SK-N-SH (cell line): ENCODE data around the gene RASSF8. TPM values are rescaled to one million over a fixed set of nuclear protein-coding genes. Genes with fewer than 3 reads are reported as not detected.

ENCODE experiments used
- CTCF ChIA-PET: fragments of 300-600, 350-600 bp; formaldehyde crosslinking; extraction: SDS; loops from one replicate; lab custom pipeline; 2021; lab: Yijun Ruan, JAX
- POLR2A ChIA-PET: fragments of 350-600 bp; sonication (Branson Sonifier 250); formaldehyde crosslinking; extraction: SDS; loops from one replicate; lab custom pipeline; 2020; ENCODE audit warnings: antibody characterized with exemption, inconsistent platforms; lab: Yijun Ruan, JAX
- DNase-seq: peaks from one replicate; pipeline ENCODE4 v3.0.0; 2012
- H2AFZ ChIP-seq: fragments of 200-600 bp; sonication (generic); 2 replicates; pipeline ENCODE4 v1.8.1; 2016; ENCODE audit warnings: antibody characterized with exemption, mild to moderate bottlenecking, low read depth
- H3F3A ChIP-seq: fragments of 200-600 bp; sonication (generic); replicated peaks from 2 replicates; pipeline ENCODE3; 2016; ENCODE audit warnings: antibody characterized with exemption, mild to moderate bottlenecking; ENCODE audit not compliant: insufficient read depth
- H3K27ac ChIP-seq, 2 experiments: fragments of 200-500 bp in 1 of 2; fragments of 200-600 bp in 1 of 2; sonication (Bioruptor generic) in 1 of 2; sonication (generic), shearing (Covaris generic) in 1 of 2; 2 replicates each; pipeline versions ENCODE4 v1.5.1 to v1.6.1; 2014 to 2016; ENCODE audit warnings: low read depth in 2 of 2, inconsistent platforms in 1 of 2, low read length in 1 of 2, mild to moderate bottlenecking in 1 of 2, mixed read lengths in 1 of 2
- H3K27me3 ChIP-seq: fragments of 200-600 bp; sonication (generic), shearing (Covaris generic); 2 replicates; pipeline ENCODE4 v1.6.1; 2016; ENCODE audit warnings: mixed run types; ENCODE audit not compliant: insufficient read depth
- H3K36me3 ChIP-seq, 2 experiments: fragments of 200-500 bp in 1 of 2; fragments of 200-600 bp in 1 of 2; sonication (Bioruptor generic) in 1 of 2; sonication (generic) in 1 of 2; replicated peaks in 1 of 2; 2 replicates each; pipeline versions ENCODE3 to v1.5.1; 2014 to 2016; ENCODE audit warnings: low read length in 1 of 2, mild to moderate bottlenecking in 1 of 2; ENCODE audit not compliant: insufficient read depth in 2 of 2, control insufficient read depth in 1 of 2
- H3K4me1 ChIP-seq, 2 experiments: fragments of 200-500 bp in 1 of 2; fragments of 200-600 bp in 1 of 2; sonication (Bioruptor generic) in 1 of 2; sonication (generic), shearing (Covaris generic) in 1 of 2; 2 replicates each; pipeline versions ENCODE4 v1.5.1 to v1.6.1; 2014 to 2016; ENCODE audit warnings: low read depth in 1 of 2, low read length in 1 of 2, mixed run types in 1 of 2; ENCODE audit not compliant: insufficient read depth in 2 of 2, control insufficient read depth in 1 of 2
- H3K4me2 ChIP-seq: fragments of 200-600 bp; sonication (generic), shearing (Covaris generic); 2 replicates; pipeline ENCODE4 v1.6.1; 2017; ENCODE audit warnings: mixed run types
- H3K4me3 ChIP-seq, 2 experiments: fragments of 200-500 bp in 1 of 2; fragments of 200-600 bp in 1 of 2; sonication (Bioruptor generic) in 1 of 2; sonication (generic), shearing (Covaris generic) in 1 of 2; 2 replicates each; pipeline versions ENCODE4 v1.5.1 to v1.8.1; 2014 to 2016; ENCODE audit warnings: low read depth in 2 of 2, inconsistent platforms in 1 of 2, low read length in 1 of 2, mild to moderate bottlenecking in 1 of 2, mixed read lengths in 1 of 2, moderate library complexity in 1 of 2
- H3K79me2 ChIP-seq: fragments of 200-600 bp; sonication (generic); 2 replicates; pipeline ENCODE4 v1.8.1; 2017; ENCODE audit warnings: mild to moderate bottlenecking; ENCODE audit not compliant: insufficient read depth
- H3K9ac ChIP-seq: fragments of 200-600 bp; sonication (generic); 2 replicates; pipeline ENCODE4 v1.6.1; 2017; ENCODE audit warnings: mixed run types
- H3K9me2 ChIP-seq: fragments of 200-600 bp; sonication (generic); 2 replicates; pipeline ENCODE4 v1.6.1; 2017; ENCODE audit warnings: mixed run types
- H3K9me3 ChIP-seq: fragments of 200-600 bp; sonication (generic); 2 replicates; pipeline ENCODE4 v1.6.1; 2017; ENCODE audit warnings: mixed run types, mild to moderate bottlenecking, moderate library complexity
- H4K20me1 ChIP-seq: fragments of 200-600 bp; sonication (generic); 2 replicates; pipeline ENCODE4 v1.6.1; 2017; ENCODE audit warnings: mild to moderate bottlenecking, mixed run types; ENCODE audit not compliant: insufficient read depth
- EP300 ChIP-seq, 2 experiments: IDR thresholded peaks; 2 replicates each; pipeline versions ENCODE4 v1.4.0 to v1.6.1; 2012; ENCODE audit warnings: borderline replicate concordance in 1 of 2, low read depth in 1 of 2, low read length in 1 of 2
- FOXJ3 ChIP-seq: sonication (generic); formaldehyde crosslinking; IDR thresholded peaks from 2 replicates; pipeline ENCODE4 v1.5.1; 2020; ENCODE audit warnings: mild to moderate bottlenecking, missing genetic modification reagents
- FOXM1 ChIP-seq: IDR thresholded peaks from 2 replicates; pipeline ENCODE4 v1.4.0; 2012; ENCODE audit warnings: low read depth, mild to moderate bottlenecking
- GATA2 ChIP-seq: sonication (generic); formaldehyde crosslinking; IDR thresholded peaks from 2 replicates; pipeline ENCODE4 v1.5.0; 2020; ENCODE audit warnings: mild to moderate bottlenecking, missing genetic modification reagents
- IRF3 ChIP-seq: fragments of 150-350 bp; IDR thresholded peaks from 2 replicates; pipeline ENCODE4 v1.6.1; 2016; ENCODE audit warnings: mild to moderate bottlenecking, low read depth, low read length
- JUND ChIP-seq: IDR thresholded peaks from 2 replicates; pipeline ENCODE4 v1.4.0; 2012
- MEF2A ChIP-seq: IDR thresholded peaks from 2 replicates; pipeline ENCODE4 v1.4.0; 2012; ENCODE audit warnings: low read depth, borderline replicate concordance
- MXI1 ChIP-seq: IDR thresholded peaks from 2 replicates; pipeline ENCODE4 v1.6.1; 2012; ENCODE audit warnings: mild to moderate bottlenecking, low read depth, low read length, improper control_type of control experiment
- NRF1 ChIP-seq: IDR thresholded peaks from 2 replicates; pipeline ENCODE4 v1.6.1; 2012; ENCODE audit warnings: low read depth, mild to moderate bottlenecking, low read length
- POLR2AphosphoS5 ChIP-seq: IDR thresholded peaks from 2 replicates; pipeline ENCODE4 v1.6.1; 2012; ENCODE audit warnings: low read depth, low read length
- REST ChIP-seq: IDR thresholded peaks from 2 replicates; pipeline ENCODE4 v1.6.1; 2012; ENCODE audit warnings: mild to moderate bottlenecking, low read depth, low read length, moderate library complexity
- RFX5 ChIP-seq: IDR thresholded peaks from 2 replicates; pipeline ENCODE4 v1.6.1; 2012; ENCODE audit warnings: mild to moderate bottlenecking, improper control_type of control experiment, low read length
- RXRA ChIP-seq: IDR thresholded peaks from 2 replicates; pipeline ENCODE4 v1.4.0; 2012; ENCODE audit warnings: low read depth, mild to moderate bottlenecking, borderline replicate concordance
- SMC3 ChIP-seq: IDR thresholded peaks from 2 replicates; pipeline ENCODE4 v1.6.1; 2012; ENCODE audit warnings: low read depth, low read length, improper control_type of control experiment
- USF1 ChIP-seq: IDR thresholded peaks from 2 replicates; pipeline ENCODE4 v1.4.0; 2012; ENCODE audit warnings: low read depth, borderline replicate concordance
- ZBTB33 ChIP-seq: IDR thresholded peaks from 2 replicates; pipeline ENCODE4 v1.4.0; 2012; ENCODE audit warnings: low read depth, borderline replicate concordance
- WGBS: methylation state at CpG from one replicate; pipeline ENCODE4 v1.1.6; 2017; ENCODE audit warnings: low lambda C conversion rate; 5-methylcytosine and 5-hydroxymethylcytosine counted together
- polyA plus RNA-seq, 3 experiments: library from polyadenylated mRNA; depleted of rRNA; stranded (reverse); fragments of >200 nt; gene quantifications; 2 replicates each; pipeline ENCODE4 v1.2.3, GENCODE V29; 2012

Gene RASSF8
- polyA plus RNA-seq, 1 of the 3 experiments (the other 2 are of a cell fraction) = 15.3 TPM

GRCh38 chr12:25997201-25997963 lies 38.9 kb downstream of the RASSF8 start (continued):
- no peak for TF ChIP-seq REST

- H3K9me2 ChIP-seq = no peaks in the 10 kb centered on the region
- H3K27ac ChIP-seq = no peak overlapping the region
- peaks cover 4% of the 10 kb centered on the region; the same call in 1 of the 2 replicates for H4K20me1 ChIP-seq
- ChIA-PET POLR2A (no interaction called here), CTCF (interaction anchor here (2.4 kb wide), 1 partner anchor 13 kb away, joined by 6 read pairs; no protein-coding TSS in a partner anchor)
- H3K9me3 ChIP-seq = peaks cover 10% of the 10 kb centered on the region
- H3K4me1 ChIP-seq = peaks cover 0 to 25% of the 10 kb centered on the region in 2 experiments; a peak in 3 of 4 replicates
- no peaks in the 10 kb centered on the region for H3K27me3 ChIP-seq
- TF ChIP-seq POLR2AphosphoS5 = no peak
- no peak for TF ChIP-seq SMC3
- TF ChIP-seq JUND = no peak
- no peak for TF ChIP-seq ZBTB33
- TF ChIP-seq FOXJ3 = no peak
- no peak for TF ChIP-seq GATA2 (CRISPR knock-in tag)
- no peak for TF ChIP-seq IRF3
- no peak for TF ChIP-seq REST
- TF ChIP-seq NRF1 = no peak
- no peak for TF ChIP-seq MEF2A
- TF ChIP-seq RXRA = no peak
- no peak for TF ChIP-seq MXI1
- TF ChIP-seq RFX5 = no peak
- no peak for TF ChIP-seq FOXM1
- TF ChIP-seq USF1 = no peak
- TF ChIP-seq EP300 (IDR thresholded peaks at IDR 0.05; ENCODE audit: borderline replicate concordance in 1 of 2, low read depth in 1 of 2, low read length in 1 of 2) = no peak
- 98% methylated on average over 4 of the region's 4 CpGs for WGBS
- no peak for DNase-seq
- H3K4me3 ChIP-seq = no peak overlapping the region
- H3K9ac ChIP-seq = no peak overlapping the region
- H2AFZ ChIP-seq = no peak overlapping the region
- H3F3A ChIP-seq = peaks cover 30% of the 10 kb centered on the region
- peaks cover 98% of the 10 kb centered on the region for H3K79me2 ChIP-seq
- H3K36me3 ChIP-seq = peaks cover 0 to 17% of the 10 kb centered on the region in 2 experiments
- no peak overlapping the region for H3K4me2 ChIP-seq
These were observed 42.4 kb downstream of the RASSF8 start for GRCh38 chr12:26000898-26001297.
